BE2C (cell line): Measurements from ENCODE around the gene PMS1.
"Not testable (repeated sequence)": the region's sequence is repeated elsewhere in the genome, so short reads cannot be mapped to it uniquely, and the experiment has no call there.

Experiments
- DNase-seq: peaks from one replicate; pipeline ENCODE4 v3.0.0-alpha.2; 2020
- H3K27me3 ChIP-seq: fragments of 250-450 bp; sonication (Bioruptor Pico); 2 replicates; pipeline ENCODE4 v1.5.1; 2020; ENCODE audit warnings: mild to moderate bottlenecking
- H3K36me3 ChIP-seq: fragments of 250-450 bp; sonication (Bioruptor Pico); 2 replicates; pipeline ENCODE4 v1.5.1; 2020; ENCODE audit warnings: mild to moderate bottlenecking
- H3K4me1 ChIP-seq: fragments of 250-450 bp; sonication (Bioruptor Pico); 2 replicates; pipeline ENCODE4 v1.5.1; 2020
- H3K4me3 ChIP-seq: 2 replicates; pipeline ENCODE4 v1.5.1; 2011; ENCODE audit warnings: low read depth, low read length
- H3K9me3 ChIP-seq: fragments of 250-450 bp; sonication (Bioruptor Pico); 2 replicates; pipeline ENCODE4 v1.5.1; 2020
- TF ChIP-seq, protein P1 (sequence below): IDR thresholded peaks from 2 replicates; pipeline ENCODE4 v1.5.1; 2012; ENCODE audit warnings: mild to moderate bottlenecking, low read depth, low read length

Gene PMS1

GRCh38 chr2:189874586-189875320, 90.5 kb downstream of the PMS1 start:
- Histone ChIP-seq H3K4me1 (no peaks in the 10 kb centered on the region), H3K27me3 (no peaks in the 10 kb centered on the region), H3K9me3 (no peaks in the 10 kb centered on the region), H3K36me3 (peaks cover 7% of the 10 kb centered on the region), H3K4me3 (no peak overlapping the region)
- DNase-seq = no peak
- TF ChIP-seq, protein P1, sequence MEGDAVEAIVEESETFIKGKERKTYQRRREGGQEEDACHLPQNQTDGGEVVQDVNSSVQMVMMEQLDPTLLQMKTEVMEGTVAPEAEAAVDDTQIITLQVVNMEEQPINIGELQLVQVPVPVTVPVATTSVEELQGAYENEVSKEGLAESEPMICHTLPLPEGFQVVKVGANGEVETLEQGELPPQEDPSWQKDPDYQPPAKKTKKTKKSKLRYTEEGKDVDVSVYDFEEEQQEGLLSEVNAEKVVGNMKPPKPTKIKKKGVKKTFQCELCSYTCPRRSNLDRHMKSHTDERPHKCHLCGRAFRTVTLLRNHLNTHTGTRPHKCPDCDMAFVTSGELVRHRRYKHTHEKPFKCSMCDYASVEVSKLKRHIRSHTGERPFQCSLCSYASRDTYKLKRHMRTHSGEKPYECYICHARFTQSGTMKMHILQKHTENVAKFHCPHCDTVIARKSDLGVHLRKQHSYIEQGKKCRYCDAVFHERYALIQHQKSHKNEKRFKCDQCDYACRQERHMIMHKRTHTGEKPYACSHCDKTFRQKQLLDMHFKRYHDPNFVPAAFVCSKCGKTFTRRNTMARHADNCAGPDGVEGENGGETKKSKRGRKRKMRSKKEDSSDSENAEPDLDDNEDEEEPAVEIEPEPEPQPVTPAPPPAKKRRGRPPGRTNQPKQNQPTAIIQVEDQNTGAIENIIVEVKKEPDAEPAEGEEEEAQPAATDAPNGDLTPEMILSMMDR = no peak

GRCh38 chr2:189876271-189876670, 92.0 kb downstream of the PMS1 start:
- TF ChIP-seq, protein P1 = no peak
- Histone ChIP-seq H3K27me3 (no peaks in the 10 kb centered on the region), H3K4me3 (no peak overlapping the region), H3K36me3 (peaks cover 7% of the 10 kb centered on the region), H3K9me3 (no peaks in the 10 kb centered on the region), H3K4me1 (no peaks in the 10 kb centered on the region)
- no peak for DNase-seq

DNA sequence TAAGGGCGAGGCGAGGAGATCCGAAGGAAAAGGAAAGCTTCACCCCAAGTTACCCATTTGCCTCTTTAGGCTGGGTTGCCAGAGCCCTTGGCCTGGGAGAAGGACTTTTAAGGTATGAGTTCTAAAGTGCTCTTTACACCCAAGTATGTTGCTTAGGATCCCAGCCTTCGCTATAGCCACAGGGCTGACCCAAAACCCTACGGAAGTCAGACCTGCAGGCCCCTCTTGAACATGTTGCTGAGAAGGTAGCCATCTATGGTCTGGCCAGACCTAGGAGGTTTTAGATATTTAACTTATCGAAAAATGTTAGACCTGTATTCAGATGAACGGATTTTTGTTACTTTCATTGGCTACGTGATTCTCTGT, 95.4 kb downstream of the PMS1 start:
- no peaks in the 10 kb centered on the region for H3K27me3 ChIP-seq
- no peak overlapping the region for H3K4me3 ChIP-seq
- H3K36me3 ChIP-seq = no peaks in the 10 kb centered on the region
- no peak for DNase-seq
- no peaks in the 10 kb centered on the region for H3K4me1 ChIP-seq
- no peaks in the 10 kb centered on the region for H3K9me3 ChIP-seq
- TF ChIP-seq, protein P1 = no peak

- TF ChIP-seq, protein P1 = no peak
- no peak for DNase-seq
- H3K4me1 ChIP-seq = no peaks in the 10 kb centered on the region
- H3K36me3 ChIP-seq = no peaks in the 10 kb centered on the region
- no peaks in the 10 kb centered on the region for H3K9me3 ChIP-seq
- no peaks in the 10 kb centered on the region for H3K27me3 ChIP-seq
- H3K4me3 ChIP-seq = no peak overlapping the region
Observed at GRCh38 chr2:189880429-189880828, 96.2 kb downstream of the PMS1 start.

DNA sequence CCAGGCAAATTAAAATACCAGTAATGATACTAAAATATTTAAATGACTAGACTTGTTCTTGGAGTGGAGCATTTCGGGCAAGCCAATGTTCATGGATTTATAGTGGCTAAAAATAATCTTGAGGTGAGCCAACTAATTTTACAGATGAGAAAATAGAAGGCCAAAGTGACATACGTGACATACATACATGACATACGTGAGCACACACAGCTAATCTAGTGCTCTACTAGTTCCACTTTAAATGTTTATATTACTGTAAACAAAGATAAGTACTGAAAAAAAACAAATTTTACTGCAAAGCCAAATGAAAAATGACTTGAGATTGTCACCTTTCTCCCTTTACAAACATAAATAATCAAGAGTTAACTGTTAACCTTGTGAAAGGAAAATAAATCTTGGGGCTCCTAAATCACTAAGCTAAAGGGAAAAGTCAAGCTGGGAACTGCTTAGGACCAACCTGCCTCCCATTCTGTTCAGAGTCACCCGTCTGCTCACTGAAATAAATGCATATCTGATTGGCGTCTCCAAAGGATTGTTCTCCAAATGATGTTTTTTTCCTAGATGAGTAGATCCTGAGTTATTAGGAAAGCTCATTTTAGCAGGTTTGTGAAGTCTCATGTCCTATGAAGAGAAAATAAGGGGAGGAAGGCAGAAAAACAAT, 96.7 kb downstream of the PMS1 start:
- TF ChIP-seq, protein P1 = no peak
- H3K4me1 ChIP-seq = no peaks in the 10 kb centered on the region
- no peak overlapping the region for H3K4me3 ChIP-seq
- H3K9me3 ChIP-seq = no peaks in the 10 kb centered on the region
- H3K27me3 ChIP-seq = no peaks in the 10 kb centered on the region
- DNase-seq = no peak
- no peaks in the 10 kb centered on the region for H3K36me3 ChIP-seq

DNA sequence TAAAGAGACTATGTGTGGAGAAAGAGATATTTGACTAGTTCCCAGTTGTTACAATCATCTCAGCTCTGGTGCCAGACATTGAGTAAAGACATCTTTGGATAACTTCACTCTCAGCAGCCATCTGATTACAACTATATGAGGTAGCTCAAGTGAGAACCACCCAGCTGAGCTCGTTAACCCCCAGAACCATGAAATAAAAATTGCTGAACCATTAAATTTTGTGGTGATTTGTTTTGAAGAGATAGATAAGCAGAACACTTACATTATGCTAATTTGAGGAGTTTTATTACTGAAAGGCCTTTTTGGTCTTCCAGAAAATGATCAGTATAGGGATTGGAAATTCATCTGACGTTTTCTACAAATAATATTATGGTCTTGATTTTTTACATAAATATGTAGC, 101.1 kb downstream of the PMS1 start:
- H3K27me3 ChIP-seq = no peaks in the 10 kb centered on the region
- H3K36me3 ChIP-seq = no peaks in the 10 kb centered on the region
- TF ChIP-seq, protein P1 = no peak
- DNase-seq = no peak
- no peaks in the 10 kb centered on the region for H3K4me1 ChIP-seq
- no peaks in the 10 kb centered on the region for H3K9me3 ChIP-seq
- H3K4me3 ChIP-seq = no peak overlapping the region

GRCh38 chr2:189892546-189893294, 108.5 kb downstream of the PMS1 start:
- DNase-seq, H3K4me1 ChIP-seq: not testable (repeated sequence)

More at GRCh38 chr2:189892546-189893294, 108.5 kb downstream of the PMS1 start:
- not testable (repeated sequence) for H3K4me3 ChIP-seq, H3K27me3 ChIP-seq, H3K9me3 ChIP-seq, H3K36me3 ChIP-seq
